NOMO-1 treated with dmso at 0.1 percent for 144 hours (cell line): Measurements from ENCODE around the gene PDE2A.

Source experiments
- DNase-seq: peaks from one replicate; lab custom pipeline; 2025; ENCODE audit not compliant: unreplicated experiment; lab: John Stamatoyannopoulos, UW

Gene PDE2A

DNA sequence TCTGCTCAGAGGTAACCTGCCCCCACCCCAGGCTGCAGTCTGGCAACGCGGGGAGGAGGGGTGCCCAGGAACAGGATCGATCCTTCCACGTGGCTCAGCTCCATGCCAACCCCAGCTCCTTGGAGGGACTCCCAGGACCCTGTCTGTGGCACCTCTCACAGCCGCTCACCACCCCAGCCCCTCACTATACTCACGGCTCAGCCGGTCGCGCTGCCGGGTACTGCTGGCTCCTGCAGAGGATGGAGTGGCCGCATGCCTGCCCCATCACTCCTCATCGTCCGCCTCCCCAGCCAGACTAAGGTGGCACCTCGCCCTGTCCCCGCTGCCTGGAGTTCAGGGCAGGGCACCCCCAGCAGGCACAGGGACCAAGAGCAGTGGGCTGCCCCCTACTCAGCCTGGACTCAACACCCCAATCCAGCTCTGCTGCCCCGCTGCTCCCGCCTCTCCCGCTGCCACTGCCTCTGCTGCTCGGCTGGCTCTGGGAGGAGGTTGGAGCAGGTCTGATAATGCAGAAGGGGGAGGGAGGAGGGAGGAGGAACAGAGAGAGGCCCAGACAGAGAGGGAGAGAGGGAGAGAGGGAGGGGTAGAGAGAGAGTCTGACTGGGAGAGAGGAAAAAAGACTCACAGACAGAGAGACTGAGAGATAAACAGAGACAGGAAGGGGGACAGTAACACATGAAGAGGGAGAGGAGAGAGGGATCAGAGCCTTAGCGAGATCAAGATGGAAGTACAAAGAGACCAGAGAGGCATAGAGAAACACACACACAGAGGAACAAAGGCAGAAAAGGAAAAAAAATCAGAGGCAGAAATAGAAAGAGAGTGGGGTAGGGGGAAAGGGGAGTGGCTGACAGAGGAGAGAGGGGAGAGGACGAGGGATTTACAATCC, at the start of gene PDE2A:
PDE2A (minus strand) TSS at position 480 of the 886 bp plus-strand sequence; CDS start at position 265, 215 bp downstream.
- no peak for DNase-seq

DNA sequence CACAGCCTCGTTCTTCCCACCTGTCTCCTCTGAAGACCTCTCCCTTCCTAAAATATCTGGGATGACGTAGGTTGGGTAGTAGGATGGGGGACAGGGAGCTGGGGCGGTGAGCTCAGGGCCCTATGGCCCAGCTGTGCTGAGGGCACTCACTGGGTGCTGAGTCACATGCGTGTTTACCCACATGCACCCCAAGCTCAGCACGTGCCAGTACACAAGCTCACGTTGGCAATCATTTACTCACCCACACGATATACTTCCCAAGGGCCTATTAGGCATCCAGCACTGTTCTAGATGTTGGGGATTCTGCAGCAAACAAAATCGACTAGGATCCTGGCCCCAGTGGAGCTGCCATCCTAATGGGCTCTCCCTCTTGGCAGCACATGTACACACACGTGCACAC, 49.3 kb upstream of the PDE2A start:
- no peak for DNase-seq

GRCh38 chr11:72722050-72722748, 48.0 kb upstream of the PDE2A start:
- peak; percentile 91 for DNase-seq

GRCh38 chr11:72721689-72722049, 47.4 kb upstream of the PDE2A start:
- no peak for DNase-seq

GRCh38 chr11:72721276-72721675, 47.1 kb upstream of the PDE2A start:
- no peak for DNase-seq

GRCh38 chr11:72720784-72721183, 46.6 kb upstream of the PDE2A start:
- no peak for DNase-seq

DNA sequence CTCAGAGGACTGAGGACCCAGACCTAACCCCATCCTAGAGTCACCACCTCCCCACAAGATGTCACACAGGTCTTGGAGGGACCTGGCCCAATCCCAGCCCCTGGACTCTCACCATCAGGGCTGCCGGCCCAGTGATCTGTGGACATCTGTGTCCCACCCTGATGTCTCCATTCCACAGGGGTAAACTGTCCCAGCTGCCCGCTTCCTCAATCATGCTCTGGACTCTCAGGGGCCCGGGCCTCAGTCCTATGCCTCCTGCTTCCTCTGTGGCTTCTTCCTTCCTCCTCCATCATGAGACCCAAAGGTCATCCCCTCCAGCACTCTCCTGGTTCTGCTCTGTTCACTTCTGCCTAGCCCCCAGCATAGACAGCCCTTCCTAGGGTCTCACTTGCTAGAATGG, 45.8 kb upstream of the PDE2A start:
- no peak for DNase-seq

DNA sequence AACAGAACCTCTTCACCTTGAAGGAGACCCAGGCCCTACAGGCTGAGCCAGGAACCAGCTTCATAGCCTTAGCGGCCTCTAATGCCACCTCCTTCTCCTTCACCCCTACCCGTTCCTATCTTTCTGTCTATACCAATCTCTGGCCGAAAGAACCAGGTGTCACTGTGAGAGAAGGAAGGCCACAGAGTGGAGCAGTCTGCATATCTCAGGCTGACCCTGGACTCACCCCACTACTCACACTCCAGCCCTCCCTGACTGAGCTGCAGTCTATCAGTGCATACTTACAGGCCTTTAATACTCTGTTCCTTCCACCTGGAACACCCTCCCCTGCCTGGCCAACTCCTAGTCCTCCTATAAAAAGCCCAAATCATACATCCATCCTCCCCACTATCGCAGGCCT, 45.3 kb upstream of the PDE2A start:
- DNase-seq, result no peak

DNA sequence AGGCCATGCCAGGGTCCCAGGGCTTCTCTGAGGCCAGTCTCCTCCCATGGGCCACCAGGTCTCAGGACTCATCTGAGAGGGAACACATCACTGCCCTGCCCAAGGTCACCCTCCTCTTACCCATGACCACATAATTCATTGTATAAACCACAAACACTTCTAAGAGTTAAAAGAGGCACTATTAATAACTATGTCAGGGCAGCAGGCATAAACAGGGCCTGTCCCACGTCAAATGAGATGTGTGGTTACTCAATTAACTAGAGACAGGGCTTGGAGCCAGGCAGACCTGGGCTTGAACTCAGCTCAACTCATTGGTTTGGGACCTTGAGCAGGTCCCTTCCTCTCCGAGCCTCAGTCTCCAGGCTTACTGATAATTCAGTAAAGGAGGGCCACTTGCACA, 44.9 kb upstream of the PDE2A start:
- DNase-seq, result no peak

- DNase-seq, result no peak
These were observed 43.9 kb upstream of the PDE2A start for GRCh38 chr11:72718101-72718501.

- DNase-seq, result no peak
These were observed 42.7 kb upstream of the PDE2A start for GRCh38 chr11:72716788-72717435.

- DNase-seq, result no peak
These were observed 42.1 kb upstream of the PDE2A start for GRCh38 chr11:72716290-72716689.

GRCh38 chr11:72712841-72713240, 38.6 kb upstream of the PDE2A start:
- no peak for DNase-seq

- DNase-seq, result no peak
These were observed 38.0 kb upstream of the PDE2A start for GRCh38 chr11:72712168-72712751.

- DNase-seq, result no peak
These were observed 36.9 kb upstream of the PDE2A start for GRCh38 chr11:72711141-72711540.

DNA sequence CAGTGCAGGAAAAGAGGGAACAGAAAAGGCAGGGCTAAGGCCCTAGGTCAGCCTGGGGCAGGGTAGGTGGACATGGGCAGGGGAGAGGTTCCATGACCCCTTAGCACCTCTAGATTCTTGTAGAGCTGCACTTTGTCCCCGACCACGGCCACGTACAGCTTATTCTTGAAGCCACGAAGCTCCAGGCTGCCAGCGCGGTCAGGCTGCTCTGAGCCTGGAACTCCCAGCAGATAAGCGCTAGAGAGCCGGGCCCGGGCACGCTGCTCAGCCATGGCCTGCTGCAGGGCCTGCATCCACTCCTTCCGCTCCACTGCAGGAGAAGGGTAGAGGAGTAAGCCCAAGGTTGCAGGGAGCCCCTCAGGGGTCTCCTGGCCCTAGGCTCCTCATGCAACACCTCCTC, 36.1 kb upstream of the PDE2A start:
- no peak for DNase-seq

DNA sequence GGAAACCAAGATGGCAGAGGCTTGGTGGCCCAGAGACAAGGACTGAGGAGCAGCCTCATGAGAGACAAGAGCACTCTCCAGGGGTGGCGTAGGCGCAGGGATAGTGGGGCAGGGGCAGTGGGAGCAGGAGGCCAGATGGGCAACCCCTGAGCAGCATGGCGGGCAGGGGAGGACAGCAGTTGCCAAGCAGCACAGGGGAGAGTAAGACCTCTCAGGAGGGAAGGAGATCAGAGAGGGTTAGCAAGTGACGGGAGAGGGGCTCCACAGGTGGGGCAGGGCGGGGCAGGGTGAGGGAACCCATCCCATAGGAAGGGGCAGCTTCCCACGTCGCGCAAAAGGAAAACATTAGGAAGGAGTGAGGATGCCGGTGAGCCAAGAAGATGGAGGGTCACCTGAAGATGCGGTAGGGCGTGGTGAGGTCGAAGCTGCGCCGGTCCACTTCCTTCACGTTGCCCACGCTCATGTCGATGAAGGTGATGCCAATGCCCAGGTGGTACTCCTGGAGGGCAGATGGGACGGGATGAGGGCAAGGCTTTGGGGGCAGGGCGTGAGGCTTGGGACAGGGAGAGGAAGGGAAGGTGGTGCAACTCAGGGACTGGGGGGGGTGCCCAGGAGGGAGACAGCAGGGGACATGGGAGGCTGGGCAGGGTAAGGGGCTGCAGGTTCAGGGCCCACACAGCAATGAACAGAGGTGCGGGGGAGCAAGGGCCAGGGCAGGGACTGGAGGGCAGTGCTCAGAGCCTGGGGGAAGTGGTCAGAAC, 35.4 kb upstream of the PDE2A start:
- no peak for DNase-seq

- no peak for DNase-seq
These were observed 32.8 kb upstream of the PDE2A start for GRCh38 chr11:72707032-72707431.

DNA sequence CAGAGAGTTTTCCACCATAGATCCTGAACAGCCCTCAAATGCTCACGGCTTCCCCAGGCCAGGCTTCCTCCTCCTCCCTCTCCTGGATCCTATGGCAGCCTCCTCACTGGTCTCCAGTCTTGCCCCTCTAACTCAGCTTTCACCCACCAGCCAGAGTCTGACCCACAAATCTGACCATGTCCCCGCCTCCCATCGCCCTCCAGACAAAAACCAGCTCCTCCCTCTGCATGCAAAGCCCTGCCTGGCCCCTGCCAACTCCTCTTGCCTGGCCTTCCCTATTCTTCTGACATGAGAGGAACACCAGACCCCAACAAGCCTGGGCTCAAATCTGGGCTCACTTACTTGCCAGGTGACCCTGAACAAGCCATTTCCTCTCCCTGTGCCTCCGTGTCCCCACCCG, 32.4 kb upstream of the PDE2A start:
- no peak for DNase-seq

- DNase-seq, result no peak
These were observed 31.5 kb upstream of the PDE2A start for GRCh38 chr11:72705442-72706365.
